WI38 (cell line): ENCODE measurements around the gene ZNF329.

Source experiments
- H3K4me3 ChIP-seq: 2 replicates; pipeline ENCODE4 v1.5.1; 2011; ENCODE audit warnings: low read depth, mild to moderate bottlenecking, control low read depth, low read length
- TF ChIP-seq, protein P1 (sequence below): IDR thresholded peaks from 2 replicates; pipeline ENCODE4 v1.5.1; 2012; ENCODE audit warnings: low read depth, mild to moderate bottlenecking, control low read depth, low read length

Gene ZNF329

DNA sequence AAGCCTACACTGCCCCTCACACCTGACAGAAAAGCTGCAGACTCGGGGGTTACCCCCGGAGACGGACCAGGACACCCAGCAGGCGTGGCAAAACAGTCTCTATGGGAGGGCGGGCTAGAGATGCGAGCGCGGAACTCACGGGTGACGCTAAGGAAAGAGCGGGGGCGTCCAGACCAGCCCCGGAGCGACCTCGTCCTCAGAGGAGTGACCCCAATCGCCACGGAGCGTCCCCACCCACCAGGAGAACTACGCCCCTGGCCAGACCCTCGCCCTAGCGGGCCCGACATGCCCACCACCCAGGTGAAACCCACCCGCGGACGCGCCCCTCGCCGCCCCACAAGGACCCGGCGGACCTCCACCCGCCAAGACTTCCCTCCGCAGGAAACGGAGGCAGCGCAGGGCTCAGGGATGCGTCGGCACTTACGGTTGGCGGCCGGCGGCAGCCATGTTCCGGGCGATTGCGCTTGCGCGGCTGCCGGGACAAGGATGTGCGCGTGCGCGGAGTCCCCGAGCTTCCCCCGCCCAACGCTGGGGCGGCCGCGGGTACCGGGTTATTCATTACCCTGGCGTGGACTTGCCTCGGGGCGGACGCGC is at the start of gene ZNF329:
TSS of gene ZNF329 (minus strand) at position 462 of the 594 bp plus-strand sequence. CDS start 21,286 bp downstream, outside the sequence.
- TF ChIP-seq, protein P1, sequence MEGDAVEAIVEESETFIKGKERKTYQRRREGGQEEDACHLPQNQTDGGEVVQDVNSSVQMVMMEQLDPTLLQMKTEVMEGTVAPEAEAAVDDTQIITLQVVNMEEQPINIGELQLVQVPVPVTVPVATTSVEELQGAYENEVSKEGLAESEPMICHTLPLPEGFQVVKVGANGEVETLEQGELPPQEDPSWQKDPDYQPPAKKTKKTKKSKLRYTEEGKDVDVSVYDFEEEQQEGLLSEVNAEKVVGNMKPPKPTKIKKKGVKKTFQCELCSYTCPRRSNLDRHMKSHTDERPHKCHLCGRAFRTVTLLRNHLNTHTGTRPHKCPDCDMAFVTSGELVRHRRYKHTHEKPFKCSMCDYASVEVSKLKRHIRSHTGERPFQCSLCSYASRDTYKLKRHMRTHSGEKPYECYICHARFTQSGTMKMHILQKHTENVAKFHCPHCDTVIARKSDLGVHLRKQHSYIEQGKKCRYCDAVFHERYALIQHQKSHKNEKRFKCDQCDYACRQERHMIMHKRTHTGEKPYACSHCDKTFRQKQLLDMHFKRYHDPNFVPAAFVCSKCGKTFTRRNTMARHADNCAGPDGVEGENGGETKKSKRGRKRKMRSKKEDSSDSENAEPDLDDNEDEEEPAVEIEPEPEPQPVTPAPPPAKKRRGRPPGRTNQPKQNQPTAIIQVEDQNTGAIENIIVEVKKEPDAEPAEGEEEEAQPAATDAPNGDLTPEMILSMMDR: no peak
- peak within 1 kb of the TSS; percentile 82 for H3K4me3 ChIP-seq

DNA sequence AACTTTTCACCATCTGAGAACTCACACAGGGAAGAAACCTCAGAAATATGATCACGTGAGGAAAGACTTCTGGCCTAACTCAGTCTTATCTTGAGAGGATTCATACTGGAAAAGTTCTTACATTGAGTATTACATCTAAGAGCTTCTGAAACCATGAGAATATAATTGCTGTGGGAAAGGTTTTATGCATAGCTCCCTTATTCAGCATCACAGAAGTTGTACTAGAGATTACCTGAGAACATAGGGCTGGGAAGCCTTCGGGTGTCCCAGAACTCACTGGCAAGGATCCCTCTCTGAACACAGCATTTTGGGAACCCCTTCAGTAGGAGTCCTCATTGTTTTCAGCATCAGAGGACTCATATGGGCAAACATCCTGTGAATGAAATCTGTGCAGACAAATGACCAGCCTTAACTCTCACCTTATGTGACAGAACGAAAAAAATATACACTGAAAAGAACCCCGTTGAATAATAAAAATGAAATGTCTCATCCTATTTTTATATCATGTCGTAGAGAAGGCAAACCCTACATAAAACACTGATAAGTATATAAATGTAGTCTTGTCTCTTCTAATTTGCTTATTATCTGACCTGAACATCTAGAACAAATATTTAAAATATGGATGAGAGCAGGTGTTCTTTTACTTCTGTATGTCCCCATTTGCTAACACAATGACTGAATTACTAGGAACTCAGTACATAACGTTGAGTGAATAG is 46.5 kb upstream of the ZNF329 start:
- no peak overlapping the region for H3K4me3 ChIP-seq
- TF ChIP-seq, protein P1: no peak

DNA sequence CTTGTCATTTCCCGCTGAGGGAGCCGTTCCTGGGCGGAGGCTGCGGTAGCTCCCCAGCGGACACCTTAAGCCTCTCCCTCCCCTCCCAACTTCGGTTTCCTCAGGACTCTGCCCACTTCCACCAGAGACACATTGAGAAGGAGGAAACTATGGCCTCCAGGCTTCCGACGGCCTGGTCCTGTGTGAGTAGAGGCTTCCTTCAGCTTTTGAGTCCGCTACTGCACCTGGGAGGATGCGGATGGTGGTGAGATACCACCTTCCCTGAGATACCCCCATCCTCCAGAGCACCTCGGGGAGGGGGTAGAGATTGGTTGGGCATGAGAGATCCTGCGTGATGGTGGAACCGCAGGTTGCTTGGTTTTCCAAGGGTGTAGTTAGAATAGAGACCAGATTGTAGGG is 33.2 kb upstream of the ZNF329 start:
- TF ChIP-seq, protein P1: no peak
- H3K4me3 ChIP-seq: peak overlapping the region; percentile 86

DNA sequence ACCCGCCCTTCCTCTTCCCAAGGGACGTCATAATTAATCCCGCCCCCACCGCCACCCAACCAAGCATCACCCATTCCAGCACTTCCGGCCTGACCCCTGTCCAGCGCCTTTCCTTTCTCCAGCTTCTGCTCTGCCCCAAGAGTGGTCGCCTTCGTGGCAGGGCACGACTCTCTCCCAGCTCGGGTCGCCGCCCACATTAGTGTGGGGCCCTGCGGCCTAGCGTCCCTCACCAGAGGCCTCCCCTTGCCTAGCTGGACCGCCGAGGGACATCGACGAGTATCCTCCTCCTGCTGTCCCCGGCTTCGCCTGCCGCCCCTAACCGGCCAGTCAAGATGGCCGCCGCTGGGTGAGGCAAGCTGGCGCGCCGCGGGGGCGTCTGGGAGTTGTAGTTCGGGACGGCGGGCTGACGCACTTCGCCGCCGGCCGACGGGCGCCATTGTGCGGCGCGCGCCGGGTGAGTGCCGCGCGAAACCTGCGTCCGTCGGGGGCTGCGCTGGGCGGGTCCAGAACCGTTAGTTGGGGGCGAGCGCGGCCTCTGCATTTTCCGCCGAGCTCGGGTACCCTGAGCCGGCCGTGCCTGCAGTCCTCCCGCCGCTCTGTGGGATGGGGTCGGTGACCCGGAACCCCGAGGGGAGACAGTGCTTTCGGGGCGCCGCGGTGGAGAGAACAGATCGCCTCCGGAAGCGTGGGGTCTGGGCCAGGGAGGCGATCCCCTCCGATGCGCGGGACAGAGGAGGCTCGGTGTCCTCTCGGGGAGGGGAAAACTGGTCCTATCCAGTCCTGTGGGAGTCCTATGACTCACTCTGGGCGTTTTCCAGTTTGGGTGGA is 32.6 kb upstream of the ZNF329 start, which contains the start of gene ZNF274:
TSS of gene ZNF274 (plus strand) at position 73 of the 828 bp plus-strand sequence. CDS start 905 bp downstream, outside the sequence.
- H3K4me3 ChIP-seq: peak within 1 kb of the TSS; percentile 86
- TF ChIP-seq, protein P1: no peak

DNA sequence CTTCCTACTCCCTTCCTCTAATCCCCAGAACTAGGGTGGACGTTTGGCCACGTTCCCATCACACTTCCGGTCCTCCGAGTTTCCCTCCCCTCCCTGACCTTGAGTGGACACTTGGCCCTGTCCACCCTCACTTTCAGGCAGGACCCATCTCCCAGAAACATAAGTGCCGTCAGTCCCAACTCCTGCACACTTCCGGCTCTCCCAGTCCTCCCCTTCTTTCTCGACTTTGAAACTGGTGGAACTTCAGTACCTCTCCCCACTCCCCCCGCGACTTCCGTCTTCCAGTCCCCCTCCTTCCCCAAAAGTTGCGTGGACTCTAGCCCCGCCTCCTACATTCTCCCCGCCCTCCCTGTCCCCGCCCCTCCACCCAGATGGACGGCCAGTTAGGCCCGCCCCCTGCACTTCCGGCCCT is 32.0 kb upstream of the ZNF329 start:
- peak overlapping the region; percentile 86 for H3K4me3 ChIP-seq
- TF ChIP-seq, protein P1: no peak

DNA sequence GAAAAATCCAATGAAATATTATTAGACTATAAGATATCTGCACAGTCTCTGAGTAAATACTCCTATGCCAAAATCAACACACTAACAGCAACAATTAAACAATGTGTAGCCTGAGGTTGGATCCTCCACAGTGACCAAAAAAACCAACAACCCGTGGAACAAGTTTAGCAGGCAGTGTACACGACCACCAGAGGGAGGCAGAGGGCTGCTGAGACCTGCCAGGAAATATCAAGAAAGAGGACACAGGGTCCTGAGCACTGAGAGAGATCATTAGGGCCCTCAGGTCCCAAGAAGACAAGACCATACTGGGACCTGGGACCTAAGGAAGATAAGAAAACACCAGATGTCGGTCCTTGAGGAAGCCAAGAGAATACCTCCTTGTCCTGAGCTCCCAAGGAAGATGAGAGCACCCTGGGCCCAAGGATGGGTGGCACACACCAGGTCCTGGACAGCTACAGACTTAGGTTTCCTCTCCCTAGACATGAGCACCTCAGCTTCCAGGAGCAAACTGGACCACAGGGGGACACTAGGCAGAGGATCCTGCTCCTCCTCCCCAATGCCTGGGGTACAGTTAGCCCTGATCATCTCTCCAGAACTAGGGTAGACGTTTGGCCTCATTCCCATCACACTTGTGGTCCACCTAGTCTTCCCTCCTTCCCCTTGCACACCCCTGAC is 31.4 kb upstream of the ZNF329 start:
- TF ChIP-seq, protein P1: 0 out of 2 replicates have a peak, but pooled peaks have one; percentile 18
- peak overlapping the region; percentile 44 for H3K4me3 ChIP-seq
